22Rv1 (cell line): Measurements from ENCODE around the gene SLC46A1.

ENCODE experiments used
- H3K27ac ChIP-seq: fragments of 450-650 bp; 2 replicates; pipeline ENCODE4 v1.5.1; 2017
- ZFX ChIP-seq: fragments of 450-650 bp; IDR thresholded peaks from 2 replicates; pipeline ENCODE4 v1.6.1; 2017; ENCODE audit warnings: antibody characterized with exemption, borderline replicate concordance
- TF ChIP-seq, protein P1 (sequence below): fragments of 450-650 bp; IDR thresholded peaks from 2 replicates; pipeline ENCODE4 v1.5.1; 2017; ENCODE audit warnings: mild to moderate bottlenecking

Gene SLC46A1

DNA sequence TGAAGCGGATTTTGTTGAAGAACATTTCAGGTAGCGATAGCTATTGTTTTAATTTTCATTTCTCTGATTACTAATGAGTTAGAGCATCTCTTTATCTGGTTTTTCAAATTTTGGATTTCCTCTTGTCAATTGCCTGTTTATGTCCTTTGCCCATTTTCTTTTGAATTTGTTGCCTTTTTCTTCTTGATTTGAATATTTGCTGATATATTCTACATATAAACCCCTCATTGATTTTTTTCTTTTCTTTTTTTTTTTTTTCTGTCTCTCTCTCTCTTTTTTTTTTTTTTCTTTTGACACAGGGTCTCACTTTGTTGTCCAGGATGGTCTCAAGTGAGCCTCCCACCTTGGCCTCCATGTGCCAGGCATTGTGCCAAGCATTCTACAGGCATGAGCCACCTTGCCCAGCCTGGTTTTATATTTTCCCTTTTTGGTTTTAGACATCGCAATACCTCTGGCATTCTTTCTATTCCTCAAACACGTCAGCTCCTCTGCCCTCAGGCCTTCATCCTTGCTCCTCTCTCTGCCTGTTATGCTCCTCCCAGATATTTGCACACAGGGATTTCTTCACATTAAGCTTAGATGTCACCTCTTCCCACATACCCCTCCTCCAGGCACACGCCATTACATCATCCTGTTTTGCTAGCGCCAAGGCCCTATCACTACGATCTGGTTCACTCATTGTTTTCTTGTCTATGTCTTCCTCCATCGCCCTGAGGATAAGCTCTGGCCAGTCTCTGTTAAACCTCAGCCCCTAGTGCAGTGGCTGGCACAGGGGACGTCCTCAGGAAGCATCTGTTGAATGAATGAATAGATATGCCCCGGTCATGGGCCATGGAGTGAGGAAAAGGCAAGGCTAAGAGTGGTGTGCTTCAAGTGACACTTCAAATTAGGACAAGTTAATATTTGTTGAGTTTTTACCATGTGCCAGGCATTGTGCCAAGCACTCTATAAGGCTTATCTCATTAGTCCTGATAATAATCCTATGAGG lies 25.9 kb downstream of the SLC46A1 start:
- H3K27ac ChIP-seq: peak overlapping the region; percentile 70
- TF ChIP-seq ZFX: no peak
- TF ChIP-seq, protein P1, sequence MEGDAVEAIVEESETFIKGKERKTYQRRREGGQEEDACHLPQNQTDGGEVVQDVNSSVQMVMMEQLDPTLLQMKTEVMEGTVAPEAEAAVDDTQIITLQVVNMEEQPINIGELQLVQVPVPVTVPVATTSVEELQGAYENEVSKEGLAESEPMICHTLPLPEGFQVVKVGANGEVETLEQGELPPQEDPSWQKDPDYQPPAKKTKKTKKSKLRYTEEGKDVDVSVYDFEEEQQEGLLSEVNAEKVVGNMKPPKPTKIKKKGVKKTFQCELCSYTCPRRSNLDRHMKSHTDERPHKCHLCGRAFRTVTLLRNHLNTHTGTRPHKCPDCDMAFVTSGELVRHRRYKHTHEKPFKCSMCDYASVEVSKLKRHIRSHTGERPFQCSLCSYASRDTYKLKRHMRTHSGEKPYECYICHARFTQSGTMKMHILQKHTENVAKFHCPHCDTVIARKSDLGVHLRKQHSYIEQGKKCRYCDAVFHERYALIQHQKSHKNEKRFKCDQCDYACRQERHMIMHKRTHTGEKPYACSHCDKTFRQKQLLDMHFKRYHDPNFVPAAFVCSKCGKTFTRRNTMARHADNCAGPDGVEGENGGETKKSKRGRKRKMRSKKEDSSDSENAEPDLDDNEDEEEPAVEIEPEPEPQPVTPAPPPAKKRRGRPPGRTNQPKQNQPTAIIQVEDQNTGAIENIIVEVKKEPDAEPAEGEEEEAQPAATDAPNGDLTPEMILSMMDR: no peak

DNA sequence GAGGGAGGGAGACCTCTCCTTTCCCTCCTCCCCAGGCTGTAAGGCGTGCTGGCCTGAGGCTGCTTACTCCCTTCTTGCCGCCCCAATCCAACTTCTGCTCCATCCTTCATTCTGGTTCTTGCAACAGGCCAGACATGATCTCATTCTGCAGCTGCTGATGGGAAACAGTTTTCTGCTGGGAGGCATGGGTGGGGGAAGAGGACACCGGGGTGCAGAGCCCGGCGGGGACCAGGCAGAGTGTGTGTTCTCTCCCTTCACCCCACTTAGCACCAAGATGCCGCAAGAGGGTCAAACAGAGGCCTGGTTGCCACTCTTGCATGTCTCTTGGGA lies 33.1 kb downstream of the SLC46A1 start:
- H3K27ac ChIP-seq: peak overlapping the region; percentile 86
- no peak for TF ChIP-seq ZFX
- TF ChIP-seq, protein P1: no peak

DNA sequence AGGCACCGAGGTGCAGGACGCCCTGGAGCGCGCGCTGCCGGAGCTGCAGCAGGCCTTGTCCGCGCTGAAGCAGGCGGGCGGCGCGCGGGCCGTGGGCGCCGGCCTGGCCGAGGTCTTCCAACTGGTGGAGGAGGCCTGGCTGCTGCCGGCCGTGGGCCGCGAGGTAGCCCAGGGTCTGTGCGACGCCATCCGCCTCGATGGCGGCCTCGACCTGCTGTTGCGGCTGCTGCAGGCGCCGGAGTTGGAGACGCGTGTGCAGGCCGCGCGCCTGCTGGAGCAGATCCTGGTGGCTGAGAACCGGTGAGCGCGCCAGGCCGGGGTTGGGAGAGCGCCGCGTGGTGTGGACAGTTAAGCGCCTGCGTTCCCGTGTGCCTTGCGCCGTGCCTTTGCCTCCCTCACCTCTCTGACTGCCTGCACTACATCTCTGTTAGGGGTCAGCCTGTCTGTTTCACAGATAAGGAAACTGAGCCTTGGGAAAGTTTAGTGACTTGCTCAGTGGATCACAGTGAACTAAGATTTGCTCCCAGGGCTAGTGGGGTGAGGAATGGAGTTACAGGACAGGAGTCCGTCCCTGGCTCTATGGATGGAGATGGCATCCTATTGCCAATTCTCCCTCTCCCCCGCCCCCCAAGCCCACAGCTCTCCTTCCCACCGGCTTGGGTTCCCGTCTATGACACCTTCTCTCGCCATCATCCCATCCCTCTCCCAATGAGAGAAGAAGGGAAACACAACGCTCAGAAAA lies 33.6 kb downstream of the SLC46A1 start:
- TF ChIP-seq ZFX: 0 out of 2 replicates have a peak, but pooled peaks have one; percentile 57
- TF ChIP-seq, protein P1: peak; percentile 7; the same call in 1 of the 2 replicates
- H3K27ac ChIP-seq: peak overlapping the region; percentile 86

DNA sequence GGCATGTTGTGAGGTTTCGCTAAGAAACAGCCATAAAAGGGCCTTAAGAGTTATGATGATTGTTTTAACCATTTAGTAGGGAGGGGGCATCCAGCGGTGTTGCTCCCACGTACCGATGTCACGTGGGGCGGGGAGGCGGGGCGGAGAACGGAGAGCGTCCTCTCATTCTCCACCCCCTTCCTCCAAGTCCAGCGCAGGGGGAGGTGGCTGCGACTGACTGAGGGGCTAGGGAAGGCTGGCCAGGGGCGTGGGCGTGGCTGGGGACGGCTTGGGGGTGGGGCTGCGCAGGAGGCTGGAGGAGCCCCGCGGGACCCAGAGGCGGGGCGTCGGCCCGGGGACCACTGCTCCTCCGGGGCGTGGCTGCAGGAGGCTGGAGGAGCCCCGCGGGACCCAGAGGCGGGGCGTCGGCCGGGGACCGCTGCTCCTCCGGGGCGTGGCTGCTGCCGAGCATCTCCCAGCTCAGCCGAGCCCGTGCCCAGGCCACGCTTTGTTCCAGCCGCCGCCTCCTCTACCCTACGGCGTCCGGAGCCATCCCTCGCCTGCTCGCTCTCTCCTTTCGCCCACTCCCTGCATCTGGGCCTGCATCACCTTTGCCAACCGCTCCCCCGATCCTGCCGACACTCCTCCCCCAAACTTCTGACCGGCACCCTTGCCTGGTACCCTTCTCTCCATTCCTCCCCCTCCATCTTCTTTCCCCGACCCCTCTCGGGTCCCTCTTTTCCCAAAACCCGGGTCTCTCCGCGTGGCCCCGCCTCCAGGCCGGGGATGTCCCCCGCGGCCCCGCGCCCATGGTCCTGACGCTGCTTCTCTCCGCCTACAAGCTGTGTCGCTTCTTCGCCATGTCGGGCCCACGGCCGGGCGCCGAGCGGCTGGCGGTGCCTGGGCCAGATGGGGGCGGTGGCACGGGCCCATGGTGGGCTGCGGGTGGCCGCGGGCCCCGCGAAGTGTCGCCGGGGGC lies 34.5 kb downstream of the SLC46A1 start, which contains the start of gene SARM1:
Gene SARM1, plus strand, starts transcription at position 450 of the 958 bp plus-strand sequence. Its CDS starts 339 bp downstream, at position 789.
- TF ChIP-seq, protein P1: no peak
- no peak for TF ChIP-seq ZFX
- H3K27ac ChIP-seq: peak within 1 kb of the TSS; percentile 86

DNA sequence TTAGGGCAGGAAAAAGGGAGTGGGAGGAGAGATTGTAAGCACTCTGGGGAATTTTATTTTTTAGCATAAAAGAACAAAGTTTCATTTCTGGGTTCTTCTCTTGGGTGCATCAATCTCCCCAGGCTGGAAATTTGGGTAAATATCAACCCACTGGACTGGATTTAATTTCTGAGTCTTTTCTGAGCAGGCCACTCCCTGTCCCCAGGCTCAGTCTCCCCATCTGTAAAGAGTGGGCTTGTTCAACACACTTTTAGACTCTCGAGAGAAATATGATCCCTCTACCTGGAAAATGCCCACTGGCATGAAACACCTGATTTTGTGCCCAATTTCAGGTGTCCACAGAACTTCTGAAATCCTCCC lies 35.3 kb downstream of the SLC46A1 start:
- TF ChIP-seq, protein P1: no peak
- no peak for TF ChIP-seq ZFX
- H3K27ac ChIP-seq: peak overlapping the region; percentile 86

DNA sequence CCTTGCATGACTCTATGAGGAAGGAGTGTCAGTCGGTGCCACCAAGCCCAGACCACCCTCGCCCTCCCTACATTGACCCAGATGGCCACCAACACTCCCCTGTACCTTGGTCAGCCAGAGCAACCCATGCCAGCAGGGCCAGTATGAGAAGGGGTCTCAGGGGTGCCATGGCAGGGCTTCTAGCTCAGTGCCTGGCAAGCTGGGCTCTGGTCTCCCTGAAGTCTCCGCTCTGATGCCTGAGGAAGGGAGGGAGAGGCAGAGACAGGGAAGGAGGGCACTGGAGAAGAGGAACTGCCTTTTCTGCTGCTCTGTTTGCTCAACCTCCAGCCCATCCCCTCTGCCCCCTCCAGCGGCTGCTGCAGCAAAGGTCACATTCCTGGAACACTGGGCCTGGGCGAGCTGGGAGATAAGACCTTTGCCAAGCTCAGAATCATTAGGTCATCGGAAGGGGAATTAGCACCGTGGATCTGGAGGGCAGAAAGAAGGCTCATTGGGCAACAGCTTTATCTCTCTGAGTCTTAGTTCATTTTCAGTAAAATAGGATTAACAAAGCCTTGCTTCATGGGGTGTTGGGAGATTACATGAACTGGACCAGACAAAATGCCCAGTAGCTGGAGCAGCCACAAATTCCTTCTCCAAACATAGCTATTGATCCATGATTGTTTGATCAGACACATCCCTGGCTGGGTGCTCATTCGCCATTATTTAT lies 35.8 kb downstream of the SLC46A1 start, which contains the start of gene VTN:
Gene VTN, minus strand, starts transcription at position 273 of the 709 bp plus-strand sequence. Its CDS starts 104 bp downstream, at position 169.
- TF ChIP-seq, protein P1: no peak
- no peak for TF ChIP-seq ZFX

More for the DNA sequence above, 35.8 kb downstream of the SLC46A1 start, which contains the start of gene VTN:
- peak within 1 kb of the TSS; percentile 86 for H3K27ac ChIP-seq
